ENCODE measurements around the gene SKOR1. TPM values are rescaled to one million over a fixed set of nuclear protein-coding genes. Genes with fewer than 3 reads are reported as not detected.

The SKOR1 gene
- total RNA-seq, 1 experiment from 2014 or later, result 0.13 TPM

DNA sequence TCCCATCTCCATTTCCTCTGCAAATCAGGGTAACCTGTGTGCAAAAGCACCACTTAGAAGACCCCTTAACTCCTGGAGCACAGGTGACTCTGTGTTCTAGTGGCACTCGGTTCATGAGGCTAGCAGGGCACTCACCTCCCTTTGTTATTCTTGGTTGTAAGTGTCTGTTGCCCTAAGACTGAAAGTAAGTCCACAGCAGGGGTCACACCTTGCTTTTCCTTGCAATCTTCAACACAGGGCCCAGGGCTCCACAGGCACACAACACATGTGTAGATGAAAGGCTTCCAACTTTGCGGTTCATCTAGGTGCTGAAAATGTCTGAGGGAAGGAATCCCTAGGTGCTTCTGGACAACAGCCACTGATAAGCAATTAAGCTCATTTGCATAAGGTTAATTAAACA, 11.6 kb downstream of the SKOR1 start:
- Histone ChIP-seq H3K23ac (ENCODE audit: insufficient read length, low read depth, low read length) (no peak overlapping the region), H2BK12ac (ENCODE audit: insufficient read length, low read depth, low read length) (no peak overlapping the region), H3K4me2 (ENCODE audit: insufficient read depth, insufficient read length, low read length) (no peak overlapping the region), H3K79me2 (ENCODE audit: insufficient read depth, low read length) (no peaks in the 10 kb centered on the region), H3K9ac (ENCODE audit: extremely low read depth, insufficient read length, low read length) (no peak overlapping the region), H3K14ac (ENCODE audit: insufficient read depth, low read length) (no peak overlapping the region), H4K91ac (ENCODE audit: insufficient read length, low read depth, low read length) (no peak overlapping the region), H2BK15ac (ENCODE audit: low read depth, low read length) (no peak overlapping the region), H3K27ac (ENCODE audit: insufficient read length, low read depth, low read length) (no peak overlapping the region), H3T11ph (ENCODE audit: low read length) (no peak overlapping the region), H4K8ac (replicated peaks; ENCODE audit: insufficient read length, low read depth, low read length) (no peak overlapping the region), H3K18ac (ENCODE audit: insufficient read length, low read depth, low read length) (no peak overlapping the region), H3K9me3 (ENCODE audit: control insufficient read depth, low read depth, low read length) (no peaks in the 10 kb centered on the region), H4K20me1 (ENCODE audit: control insufficient read depth, insufficient read depth, insufficient read length) (no peaks in the 10 kb centered on the region), H2BK120ac (ENCODE audit: low read depth, low read length, poor library complexity, severe bottlenecking) (no peak overlapping the region), H2AK5ac (ENCODE audit: insufficient read length, low read length) (no peak overlapping the region), H3K79me1 (ENCODE audit: insufficient read depth, low read depth, low read length, poor library complexity, severe bottlenecking) (no peaks in the 10 kb centered on the region), H2AFZ (ENCODE audit: low read length) (no peak overlapping the region), H3K27me3 (ENCODE audit: insufficient read depth, low read length) (peaks cover 58% of the 10 kb centered on the region), H3K4ac (ENCODE audit: low read depth, low read length) (no peak overlapping the region), H3K4me1 (ENCODE audit: insufficient read depth, low read length) (peaks cover 3% of the 10 kb centered on the region; the same call in 1 of the 2 replicates), H3K23me2 (ENCODE audit: insufficient read length, low read depth, low read length, poor library complexity, severe bottlenecking) (peaks cover 26% of the 10 kb centered on the region), H2BK20ac (ENCODE audit: low read depth, low read length, poor library complexity, severe bottlenecking) (no peak overlapping the region), H2BK5ac (ENCODE audit: insufficient read length, low read length) (no peak overlapping the region), H3K56ac (ENCODE audit: insufficient read length, low read depth, low read length) (no peak overlapping the region), H4K5ac (ENCODE audit: insufficient read length, low read depth, low read length) (no peak overlapping the region)
- Mint-ChIP-seq H3K4me3 (no peak overlapping the region), H3K27ac (no peak overlapping the region), H3K4me1 (peaks cover 48 to 51% of the 10 kb centered on the region in 2 experiments), H3K27me3 (ENCODE audit: low read depth) (peaks cover 87% of the 10 kb centered on the region), H3K9me3 (peaks cover 4% of the 10 kb centered on the region in 2 experiments; a peak in 4 of 5 replicates), H3K36me3 (ENCODE audit: insufficient read depth in 1 of 3, low read depth in 3 of 3) (no peaks in the 10 kb centered on the region)
- TF ChIP-seq, protein P1, sequence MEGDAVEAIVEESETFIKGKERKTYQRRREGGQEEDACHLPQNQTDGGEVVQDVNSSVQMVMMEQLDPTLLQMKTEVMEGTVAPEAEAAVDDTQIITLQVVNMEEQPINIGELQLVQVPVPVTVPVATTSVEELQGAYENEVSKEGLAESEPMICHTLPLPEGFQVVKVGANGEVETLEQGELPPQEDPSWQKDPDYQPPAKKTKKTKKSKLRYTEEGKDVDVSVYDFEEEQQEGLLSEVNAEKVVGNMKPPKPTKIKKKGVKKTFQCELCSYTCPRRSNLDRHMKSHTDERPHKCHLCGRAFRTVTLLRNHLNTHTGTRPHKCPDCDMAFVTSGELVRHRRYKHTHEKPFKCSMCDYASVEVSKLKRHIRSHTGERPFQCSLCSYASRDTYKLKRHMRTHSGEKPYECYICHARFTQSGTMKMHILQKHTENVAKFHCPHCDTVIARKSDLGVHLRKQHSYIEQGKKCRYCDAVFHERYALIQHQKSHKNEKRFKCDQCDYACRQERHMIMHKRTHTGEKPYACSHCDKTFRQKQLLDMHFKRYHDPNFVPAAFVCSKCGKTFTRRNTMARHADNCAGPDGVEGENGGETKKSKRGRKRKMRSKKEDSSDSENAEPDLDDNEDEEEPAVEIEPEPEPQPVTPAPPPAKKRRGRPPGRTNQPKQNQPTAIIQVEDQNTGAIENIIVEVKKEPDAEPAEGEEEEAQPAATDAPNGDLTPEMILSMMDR (conservative IDR thresholded peaks at IDR 0.05), result no peak
- no peak for DNase-seq
- no CpG with 5 or more reads among the region's 2 CpGs for WGBS (ENCODE audit: extremely low coverage, insufficient read length, low lambda C conversion rate)
